Activated naive CD4-positive, alpha-beta T cell treated with anti-CD3 and anti-CD28 coated beads for 36 hours (primary cell): ENCODE data around the gene HOMER1. TPM values are rescaled to one million over a fixed set of nuclear protein-coding genes. Genes with fewer than 3 reads are reported as not detected.
A peak's percentile ranks its signal among the peaks of the same experiment; 100 is the strongest.

Experiments
- CTCF ChIA-PET: fragments of 350-600 bp; sonication (Branson Sonifier 250); formaldehyde crosslinking; loops from one replicate; lab custom pipeline; 2021; ENCODE audit warnings: antibody characterized with exemption; lab: Charles Lee
- DNase-seq: peaks from one replicate; pipeline ENCODE4 v3.0.0-alpha.2; 2020
- H3K27ac Mint-ChIP-seq: one replicate; pipeline ENCODE4 v1.8.0; 2021; ENCODE audit warnings: mild to moderate bottlenecking, mixed read lengths
- H3K27me3 Mint-ChIP-seq: one replicate; pipeline ENCODE4 v1.8.0; 2021; ENCODE audit warnings: low read depth, mixed read lengths
- H3K36me3 Mint-ChIP-seq: one replicate; pipeline ENCODE4 v1.8.0; 2021; ENCODE audit warnings: low read depth, mixed read lengths
- H3K4me1 Mint-ChIP-seq: one replicate; pipeline ENCODE4 v1.8.0; 2021; ENCODE audit warnings: low read depth, mixed read lengths
- H3K4me3 Mint-ChIP-seq: one replicate; pipeline ENCODE4 v1.8.0; 2021; ENCODE audit warnings: mild to moderate bottlenecking, moderate library complexity, mixed read lengths
- H3K9me3 Mint-ChIP-seq: one replicate; pipeline ENCODE4 v1.8.0; 2021; ENCODE audit warnings: mixed read lengths
- intact Hi-C: fragments of 100-400 bp; cut with micrococcal nuclease; formaldehyde crosslinking; loops from one replicate; pipeline ENCODE4 v1.15.1; 2023
- total RNA-seq, 2 experiments: library from RNA; stranded (reverse); gene quantifications; one replicate each; pipeline ENCODE4 v1.2.3, GENCODE V29; 2021

The HOMER1 gene
- total RNA-seq, 2 experiments from 2014 or later: 3.9 to 5.3 TPM

DNA sequence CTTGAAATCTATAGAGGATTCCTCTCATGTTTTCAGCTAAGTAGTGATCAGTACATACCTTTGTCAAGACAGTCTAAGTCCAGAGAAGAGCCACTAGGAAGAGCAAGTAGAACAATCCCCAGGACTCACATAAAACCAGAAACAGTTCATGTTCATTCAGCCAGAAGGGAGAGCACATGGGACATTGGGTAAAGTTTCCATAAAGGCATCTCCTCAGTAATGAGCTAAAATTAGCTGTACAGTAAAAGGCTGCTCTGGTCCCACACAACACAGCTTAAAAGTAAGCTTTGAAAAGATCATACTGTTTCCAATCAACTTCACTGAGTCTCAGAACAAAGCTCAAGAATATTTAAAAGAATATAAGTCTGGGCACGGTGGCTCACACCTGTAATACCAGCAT lies 32.4 kb downstream of the HOMER1 start:
- CTCF ChIA-PET: interaction anchor here (0.8 kb wide), 1 partner anchor 349 kb away, joined by 3 read pairs; no protein-coding TSS in a partner anchor
- H3K36me3 Mint-ChIP-seq: no peaks in the 10 kb centered on the region
- no peak overlapping the region for H3K27ac Mint-ChIP-seq
- DNase-seq: no peak
- no peaks in the 10 kb centered on the region for H3K4me1 Mint-ChIP-seq
- intact Hi-C loops: no loop called here
- no peaks in the 10 kb centered on the region for H3K9me3 Mint-ChIP-seq
- no peaks in the 10 kb centered on the region for H3K27me3 Mint-ChIP-seq
- H3K4me3 Mint-ChIP-seq: no peak overlapping the region

DNA sequence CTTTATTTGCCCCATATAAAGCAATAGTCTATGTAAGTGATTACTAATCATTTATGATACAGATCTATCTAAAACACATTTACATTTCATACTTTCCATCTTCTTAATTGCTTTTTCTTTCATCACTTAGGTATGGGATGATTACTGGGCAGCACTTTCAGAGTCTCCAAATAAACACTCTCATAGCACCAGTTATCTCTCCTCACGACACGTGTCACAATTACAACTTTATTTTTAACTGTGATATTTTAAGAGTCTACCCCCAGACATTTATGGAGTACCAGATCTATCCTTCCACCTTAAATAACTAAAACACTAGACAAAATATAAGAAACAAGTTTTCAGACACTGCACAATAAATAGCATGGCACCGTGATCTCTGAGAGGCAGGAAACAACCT lies 32.9 kb downstream of the HOMER1 start:
- Mint-ChIP-seq H3K36me3 (no peaks in the 10 kb centered on the region), H3K27ac (no peak overlapping the region), H3K4me1 (no peaks in the 10 kb centered on the region), H3K27me3 (no peaks in the 10 kb centered on the region), H3K4me3 (no peak overlapping the region), H3K9me3 (no peaks in the 10 kb centered on the region)
- intact Hi-C loops: no loop called here
- CTCF ChIA-PET: no interaction called here
- DNase-seq: no peak

DNA sequence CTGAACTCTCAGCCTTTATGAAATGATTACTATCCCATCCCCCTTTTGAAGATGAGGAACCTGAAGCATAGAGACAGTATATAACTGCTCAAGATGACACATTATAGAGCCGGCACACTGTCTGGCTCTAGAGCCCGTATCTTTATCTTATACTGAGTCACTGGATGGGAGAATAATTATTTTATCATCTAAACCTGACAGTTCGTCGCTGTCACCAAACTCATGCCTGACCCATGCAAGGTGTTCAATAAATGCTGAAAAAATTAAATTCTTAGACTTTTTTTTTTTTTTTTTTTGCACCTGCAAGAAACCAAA lies 38.8 kb downstream of the HOMER1 start:
- intact Hi-C loops: no loop called here
- peaks cover 3% of the 10 kb centered on the region for H3K4me1 Mint-ChIP-seq
- CTCF ChIA-PET: interaction anchor here (0.6 to 1.4 kb wide), 2 partner anchors 10 to 92 kb away, joined by 3 to 6 read pairs; no protein-coding TSS in a partner anchor
- no peaks in the 10 kb centered on the region for H3K36me3 Mint-ChIP-seq
- H3K27ac Mint-ChIP-seq: no peak overlapping the region
- H3K9me3 Mint-ChIP-seq: no peaks in the 10 kb centered on the region
- H3K4me3 Mint-ChIP-seq: no peak overlapping the region
- no peak for DNase-seq
- no peaks in the 10 kb centered on the region for H3K27me3 Mint-ChIP-seq

GRCh38 chr5:79474367-79475151 lies 39.4 kb downstream of the HOMER1 start:
- Mint-ChIP-seq H3K27ac (no peak overlapping the region), H3K9me3 (no peaks in the 10 kb centered on the region), H3K27me3 (no peaks in the 10 kb centered on the region), H3K4me3 (no peak overlapping the region), H3K4me1 (peaks cover 3% of the 10 kb centered on the region), H3K36me3 (no peaks in the 10 kb centered on the region)
- intact Hi-C loops: loop anchor here (5.0 kb wide), 1 partner anchor 608 kb away; no protein-coding TSS in a partner anchor
- DNase-seq: no peak
- CTCF ChIA-PET: interaction anchor here (0.6 to 1.4 kb wide), 3 partner anchors 10 to 450 kb away, joined by 3 to 6 read pairs (median 3); no protein-coding TSS in a partner anchor

DNA sequence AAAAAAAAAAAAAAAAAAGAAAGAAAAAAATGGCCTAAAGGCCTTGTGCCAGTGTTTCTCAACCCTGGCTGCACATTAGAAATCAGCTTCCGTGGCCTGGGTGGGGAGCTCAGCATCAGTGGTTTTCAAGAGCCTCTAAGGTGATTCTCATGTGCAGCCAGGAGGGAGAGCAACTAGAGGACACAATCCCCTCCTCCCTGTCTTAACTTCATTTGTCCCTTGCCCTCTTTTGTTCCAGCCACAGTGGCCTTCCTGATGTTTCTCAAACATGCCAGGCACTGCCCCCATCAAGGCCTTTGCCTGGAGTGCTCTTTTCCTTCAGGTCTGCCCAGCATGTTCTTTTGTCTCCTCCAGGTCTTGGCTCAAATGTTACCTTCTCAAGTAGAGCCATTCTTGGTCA lies 42.4 kb downstream of the HOMER1 start:
- H3K4me1 Mint-ChIP-seq: peaks cover 3% of the 10 kb centered on the region
- H3K27ac Mint-ChIP-seq: no peak overlapping the region

DNA sequence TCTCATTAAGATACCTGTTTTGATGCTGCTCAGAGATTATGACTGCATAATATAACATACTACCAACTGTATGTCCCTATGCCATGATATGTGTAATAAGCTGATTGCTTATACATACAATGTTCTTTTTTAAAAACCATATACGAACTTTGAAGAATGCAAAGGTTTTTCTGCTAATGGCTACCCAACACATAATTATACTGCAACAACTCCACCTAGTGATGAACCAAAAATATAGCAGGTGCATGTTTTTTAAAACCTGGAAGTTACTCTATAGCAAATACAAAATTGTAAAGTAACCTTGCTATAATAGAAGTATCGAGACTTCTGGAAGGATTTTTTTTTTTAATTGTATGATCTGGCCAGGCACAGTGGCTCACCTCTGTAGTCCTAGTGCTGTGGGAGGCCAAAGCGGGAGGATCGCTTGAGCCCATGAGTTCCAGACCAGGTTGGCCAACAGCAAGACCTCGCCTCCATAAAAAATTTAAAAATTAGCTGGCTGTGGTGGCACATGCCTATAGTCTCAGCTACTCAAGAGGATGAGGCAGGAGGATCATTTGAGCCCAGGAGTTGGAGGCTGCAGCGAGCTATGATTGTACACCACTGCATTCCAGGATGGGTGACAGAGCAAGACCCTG lies 49.1 kb downstream of the HOMER1 start:
- Mint-ChIP-seq H3K27me3 (peaks cover 7% of the 10 kb centered on the region), H3K36me3 (no peaks in the 10 kb centered on the region), H3K9me3 (no peaks in the 10 kb centered on the region), H3K4me3 (no peak overlapping the region), H3K27ac (no peak overlapping the region), H3K4me1 (peaks cover 2% of the 10 kb centered on the region)
- DNase-seq: no peak
- intact Hi-C loops: loop anchor here (1.0 to 5.0 kb wide), 3 partner anchors 228 to 440 kb away; partner anchors contain the start of gene JMY
- CTCF ChIA-PET: interaction anchor here (0.6 to 10.6 kb wide), 18 partner anchors 10 to 455 kb away, joined by 3 to 95 read pairs (median 3); no protein-coding TSS in a partner anchor

More for the DNA sequence above, 42.4 kb downstream of the HOMER1 start:
- CTCF ChIA-PET: no interaction called here
- Mint-ChIP-seq H3K4me3 (no peak overlapping the region), H3K9me3 (no peaks in the 10 kb centered on the region), H3K27me3 (no peaks in the 10 kb centered on the region), H3K36me3 (no peaks in the 10 kb centered on the region)
- intact Hi-C loops: loop anchor here (5.0 kb wide), 1 partner anchor 611 kb away; no protein-coding TSS in a partner anchor
- no peak for DNase-seq

DNA sequence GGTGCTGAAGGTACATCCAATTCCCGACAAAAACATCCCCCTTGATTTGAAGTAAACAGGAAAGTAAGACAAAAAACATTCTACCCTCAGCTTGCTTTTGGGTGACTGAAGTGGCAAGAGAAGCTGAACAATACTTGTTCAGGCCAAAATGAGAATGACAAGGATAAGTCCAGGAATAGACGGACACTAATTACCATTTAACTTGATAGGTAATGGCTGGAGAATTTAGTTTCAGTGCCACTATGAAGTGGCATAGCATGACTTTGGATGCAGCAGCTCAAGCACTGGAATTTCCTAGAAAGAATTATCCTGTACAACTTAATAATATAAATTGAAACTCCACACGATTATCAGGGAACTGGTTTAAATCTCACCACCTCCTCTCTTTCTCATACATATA lies 49.7 kb downstream of the HOMER1 start:
- H3K4me1 Mint-ChIP-seq: peaks cover 2% of the 10 kb centered on the region
- no peaks in the 10 kb centered on the region for H3K36me3 Mint-ChIP-seq
- H3K27ac Mint-ChIP-seq: no peak overlapping the region
- H3K9me3 Mint-ChIP-seq: no peaks in the 10 kb centered on the region
- H3K27me3 Mint-ChIP-seq: peaks cover 7% of the 10 kb centered on the region
- DNase-seq: no peak
- H3K4me3 Mint-ChIP-seq: no peak overlapping the region
- intact Hi-C loops: loop anchor here (1.0 to 5.0 kb wide), 3 partner anchors 227 to 439 kb away; partner anchors contain the start of gene JMY
- CTCF ChIA-PET: interaction anchor here (0.6 to 10.6 kb wide), 18 partner anchors 16 to 455 kb away, joined by 3 to 95 read pairs (median 3); no protein-coding TSS in a partner anchor

DNA sequence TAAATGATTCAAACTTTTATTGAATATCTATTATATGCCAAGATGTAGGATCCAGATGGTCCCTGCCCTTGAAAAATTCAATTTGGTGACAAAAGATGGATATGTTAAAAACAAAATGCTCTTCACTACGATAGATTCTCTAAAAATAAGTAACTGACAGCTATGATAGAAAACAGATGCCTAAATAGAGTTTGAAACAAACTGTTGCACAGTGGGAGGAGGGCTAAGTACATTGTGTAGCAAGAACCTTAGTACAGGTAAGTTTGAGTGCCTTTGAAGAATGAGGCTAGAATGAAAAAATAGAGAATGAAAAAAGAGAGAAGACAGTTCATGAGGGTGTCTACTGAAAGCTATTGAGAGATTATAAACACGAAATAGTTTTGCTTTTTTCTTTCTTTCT lies 54.3 kb downstream of the HOMER1 start:
- H3K36me3 Mint-ChIP-seq: peaks cover 5% of the 10 kb centered on the region
- CTCF ChIA-PET: interaction anchor here (1.1 to 10.6 kb wide), 3 partner anchors 326 to 439 kb away, joined by 3 to 95 read pairs (median 4); no protein-coding TSS in a partner anchor
- H3K4me1 Mint-ChIP-seq: peaks cover 6% of the 10 kb centered on the region
- peaks cover 6% of the 10 kb centered on the region for H3K27me3 Mint-ChIP-seq
- H3K27ac Mint-ChIP-seq: no peak overlapping the region
- H3K9me3 Mint-ChIP-seq: no peaks in the 10 kb centered on the region
- DNase-seq: no peak
- intact Hi-C loops: loop anchor here (5.0 kb wide), 1 partner anchor 222 kb away; the partner anchor contains the start of gene JMY
- no peak overlapping the region for H3K4me3 Mint-ChIP-seq

- Mint-ChIP-seq H3K9me3 (no peaks in the 10 kb centered on the region), H3K4me1 (peaks cover 5% of the 10 kb centered on the region), H3K27me3 (peaks cover 3% of the 10 kb centered on the region), H3K27ac (no peak overlapping the region), H3K36me3 (peaks cover 5% of the 10 kb centered on the region), H3K4me3 (no peak overlapping the region)
- CTCF ChIA-PET: no interaction called here
- intact Hi-C loops: no loop called here
- peak; percentile 8 for DNase-seq
These were observed 56.9 kb downstream of the HOMER1 start for GRCh38 chr5:79456890-79457583.

DNA sequence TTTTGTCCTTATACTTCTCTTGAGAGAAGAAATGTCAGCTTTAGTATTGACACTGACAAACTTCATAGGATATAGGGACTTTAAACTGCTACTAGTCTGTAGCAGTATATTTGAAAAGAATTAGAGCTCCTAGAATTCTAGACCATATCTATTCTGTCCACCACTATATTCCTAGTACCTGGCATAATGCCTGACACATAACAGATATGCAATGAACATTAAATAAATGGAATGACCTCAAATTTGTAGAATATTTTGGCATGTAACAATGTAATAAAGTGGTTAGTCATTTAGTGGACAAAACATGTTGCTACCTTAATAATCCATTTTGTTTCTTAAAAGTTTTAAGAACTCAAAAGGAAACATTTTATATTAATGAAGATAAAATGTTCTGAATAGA lies 57.5 kb downstream of the HOMER1 start:
- peaks cover 3% of the 10 kb centered on the region for H3K27me3 Mint-ChIP-seq
- CTCF ChIA-PET: no interaction called here
- no peak overlapping the region for H3K4me3 Mint-ChIP-seq
- H3K36me3 Mint-ChIP-seq: peaks cover 5% of the 10 kb centered on the region
- DNase-seq: no peak
- peaks cover 5% of the 10 kb centered on the region for H3K4me1 Mint-ChIP-seq
- intact Hi-C loops: no loop called here
- H3K27ac Mint-ChIP-seq: no peak overlapping the region
- H3K9me3 Mint-ChIP-seq: no peaks in the 10 kb centered on the region

DNA sequence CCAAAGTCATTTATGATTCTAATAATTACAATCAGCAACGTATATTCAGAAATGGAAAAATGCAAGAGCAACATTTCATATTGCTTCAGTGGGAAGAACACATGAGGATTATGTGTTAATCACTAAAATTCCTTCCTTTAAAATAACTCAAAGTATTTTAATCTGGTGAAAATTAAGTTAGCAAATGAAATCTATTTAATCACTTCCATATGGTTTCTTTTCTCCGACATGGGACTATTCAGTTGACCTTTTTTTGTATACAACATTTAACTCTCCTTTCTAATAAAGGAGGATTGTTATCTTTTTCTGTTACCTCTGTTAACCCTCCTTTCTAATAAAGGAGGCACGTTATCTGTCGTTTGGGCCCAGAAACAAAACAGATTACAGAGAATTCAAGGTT lies 59.9 kb downstream of the HOMER1 start:
- intact Hi-C loops: no loop called here
- Mint-ChIP-seq H3K27ac (no peak overlapping the region), H3K27me3 (no peaks in the 10 kb centered on the region), H3K4me1 (peaks cover 5% of the 10 kb centered on the region), H3K4me3 (no peak overlapping the region), H3K36me3 (peaks cover 5% of the 10 kb centered on the region), H3K9me3 (no peaks in the 10 kb centered on the region)
- CTCF ChIA-PET: no interaction called here
- no peak for DNase-seq

DNA sequence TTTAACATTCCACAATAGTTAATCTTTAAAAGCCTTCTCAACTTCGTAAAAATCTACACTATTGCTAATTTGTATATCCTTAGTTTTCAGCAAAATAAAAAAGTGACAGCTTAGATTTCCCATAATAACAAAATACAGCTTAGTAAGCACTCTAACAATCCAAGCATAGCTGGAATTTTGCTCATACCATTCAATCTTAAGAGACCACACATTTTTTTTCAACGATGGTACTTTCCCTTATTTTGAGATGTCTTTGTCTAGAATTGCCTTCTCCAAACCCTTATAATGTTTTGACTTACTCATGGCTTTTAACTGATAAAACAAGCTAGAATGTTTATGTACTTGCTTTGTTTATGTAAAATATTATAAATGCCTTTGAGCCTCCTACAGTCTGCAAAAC lies 65.6 kb downstream of the HOMER1 start:
- Mint-ChIP-seq H3K4me3 (no peak overlapping the region), H3K4me1 (no peaks in the 10 kb centered on the region), H3K27me3 (no peaks in the 10 kb centered on the region), H3K36me3 (no peaks in the 10 kb centered on the region), H3K27ac (no peak overlapping the region), H3K9me3 (no peaks in the 10 kb centered on the region)
- intact Hi-C loops: no loop called here
- CTCF ChIA-PET: interaction anchor here (1.2 to 2.1 kb wide), 2 partner anchors 16 to 315 kb away, joined by 3 to 4 read pairs; no protein-coding TSS in a partner anchor
- no peak for DNase-seq
